SK-N-MC (cell line): ENCODE data around the gene DNAH11.

Experiments
- EZH2 ChIP-seq: fragments of 200-600 bp; sonication (generic); IDR thresholded peaks from one replicate; pipeline ENCODE4 v1.6.1; 2017; ENCODE audit warnings: antibody characterized with exemption
- FOXP2 ChIP-seq: optimal IDR thresholded peaks from 2 replicates; pipeline ENCODE3; 2011; ENCODE audit warnings: mild to moderate bottlenecking, moderate library complexity; ENCODE audit not compliant: insufficient read depth; ENCODE audit errors: extremely low read length, control extremely low read depth
- POLR2AphosphoS5 ChIP-seq: IDR thresholded peaks from 2 replicates; pipeline ENCODE4 v1.6.1; 2012; ENCODE audit warnings: mild to moderate bottlenecking, low read depth, low read length, borderline replicate concordance

GRCh38 chr7:21670496-21670895 is 127.7 kb downstream of the DNAH11 start:
- no peak for TF ChIP-seq POLR2AphosphoS5
- TF ChIP-seq EZH2: no peak
- TF ChIP-seq FOXP2: no peak
